Epithelial cell of umbilical artery (primary cell): Measurements from ENCODE around the gene IKZF4. TPM values are rescaled to one million over a fixed set of nuclear protein-coding genes. Genes with fewer than 3 reads are reported as not detected.

Experiments used
- total RNA-seq: library from RNA; depleted of rRNA; stranded (reverse); fragments of >200 nt; gene quantifications from 2 replicates; pipeline ENCODE4 v1.2.3, GENCODE V29; 2014

IKZF4 gene
- total RNA-seq = 0.65 and 0.76 TPM in 2 replicates

GRCh38 chr12:56020423-56021184 lies at the start of gene IKZF4:
Gene IKZF4 (plus strand): TSS chr12:56021043. CDS start chr12:56021494, 451 bp downstream.

GRCh38 chr12:55973599-55974307 lies 47.1 kb upstream of the IKZF4 start, which contains the start of gene RAB5B:
Gene RAB5B (plus strand): TSS chr12:55974078. CDS start chr12:55986961, 12,883 bp downstream.

DNA sequence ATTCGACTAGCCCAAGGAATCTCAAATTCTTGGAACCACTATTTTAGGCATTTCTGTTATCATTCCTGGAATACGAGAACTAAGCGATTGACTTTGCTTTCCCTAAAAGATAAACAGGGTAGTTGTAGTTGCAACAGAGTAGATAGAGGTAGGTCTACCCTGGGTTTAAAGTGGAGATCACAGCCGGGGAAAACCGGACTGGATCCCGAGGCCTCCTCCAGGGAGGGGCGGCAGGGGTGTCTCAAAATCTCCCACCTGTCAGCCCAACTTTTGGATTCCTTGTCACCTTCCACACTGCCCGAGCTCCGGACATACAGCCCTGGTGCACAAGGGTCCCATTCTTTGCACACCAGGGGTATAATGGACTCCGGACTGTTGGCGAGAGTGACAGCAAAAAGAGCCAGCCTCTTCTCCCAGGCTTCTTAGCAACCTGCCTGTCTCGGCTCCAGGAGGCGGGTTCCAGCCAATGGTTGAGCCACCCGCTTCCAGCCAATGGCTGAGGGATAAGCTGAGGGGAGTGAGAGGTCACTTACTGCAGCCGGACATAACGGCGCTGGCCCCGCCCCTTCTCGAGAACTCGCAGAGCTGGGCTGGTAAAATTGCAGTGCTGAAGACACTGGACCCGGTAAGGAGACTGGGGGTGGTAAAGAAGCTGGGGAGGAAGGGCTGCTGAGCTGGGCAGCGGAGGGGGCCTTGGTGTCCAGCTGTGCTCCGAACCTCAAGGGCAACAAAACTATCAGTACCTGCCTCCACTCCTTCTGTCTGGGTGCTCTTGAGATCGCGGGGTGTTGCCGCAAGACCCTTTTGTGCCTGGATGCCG lies 23.9 kb upstream of the IKZF4 start, which contains the start of gene SUOX:
Gene SUOX, plus strand, starts transcription at position 562 of the 820 bp plus-strand sequence. CDS start 4,946 bp downstream, outside the sequence.

DNA sequence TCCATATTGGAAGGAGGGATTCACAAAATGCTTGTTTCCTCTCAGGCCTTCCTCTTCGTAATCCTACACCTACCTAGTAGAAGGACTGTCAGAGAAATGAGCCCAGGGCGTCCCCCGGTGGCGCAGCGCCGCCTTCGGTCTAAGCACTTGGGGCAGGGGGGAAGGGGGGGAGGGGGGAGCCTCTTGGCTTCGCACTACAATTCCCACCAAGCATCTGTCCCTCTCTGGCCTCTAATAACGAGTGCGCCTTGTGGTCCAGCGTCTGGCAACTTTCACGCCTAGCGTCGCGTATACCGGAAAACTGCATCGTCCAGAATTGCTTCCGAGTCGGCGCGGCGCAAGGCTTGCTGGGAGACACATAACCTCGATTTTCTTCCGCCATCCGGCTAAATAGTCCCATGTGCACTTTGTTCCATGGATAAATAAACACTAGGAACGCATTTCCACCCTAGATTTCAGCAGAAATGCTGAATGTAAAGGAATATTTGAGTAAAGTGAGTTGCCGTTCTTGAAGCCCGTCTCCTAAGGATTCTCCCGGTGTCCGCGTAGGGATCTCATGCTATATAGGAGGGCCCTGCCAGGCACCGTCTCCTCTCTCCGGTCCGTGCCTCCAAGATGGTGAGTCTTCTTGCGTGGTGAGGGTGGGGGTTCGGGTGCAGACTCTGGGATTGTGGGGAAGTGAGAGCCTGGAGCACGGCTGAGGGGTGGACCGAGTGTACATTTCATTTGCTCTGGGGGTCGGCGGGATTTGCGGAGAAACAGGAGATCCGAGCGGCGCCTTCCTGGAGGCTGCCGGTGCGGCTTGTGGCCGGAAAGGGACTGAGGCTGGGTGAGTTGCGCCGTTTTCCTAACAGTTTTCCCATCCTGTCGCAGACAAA lies 20.9 kb downstream of the IKZF4 start, which contains the start of gene RPS26:
Gene RPS26, plus strand, starts transcription at position 367 of the 878 bp plus-strand sequence. Its CDS starts 249 bp downstream, at position 616.

DNA sequence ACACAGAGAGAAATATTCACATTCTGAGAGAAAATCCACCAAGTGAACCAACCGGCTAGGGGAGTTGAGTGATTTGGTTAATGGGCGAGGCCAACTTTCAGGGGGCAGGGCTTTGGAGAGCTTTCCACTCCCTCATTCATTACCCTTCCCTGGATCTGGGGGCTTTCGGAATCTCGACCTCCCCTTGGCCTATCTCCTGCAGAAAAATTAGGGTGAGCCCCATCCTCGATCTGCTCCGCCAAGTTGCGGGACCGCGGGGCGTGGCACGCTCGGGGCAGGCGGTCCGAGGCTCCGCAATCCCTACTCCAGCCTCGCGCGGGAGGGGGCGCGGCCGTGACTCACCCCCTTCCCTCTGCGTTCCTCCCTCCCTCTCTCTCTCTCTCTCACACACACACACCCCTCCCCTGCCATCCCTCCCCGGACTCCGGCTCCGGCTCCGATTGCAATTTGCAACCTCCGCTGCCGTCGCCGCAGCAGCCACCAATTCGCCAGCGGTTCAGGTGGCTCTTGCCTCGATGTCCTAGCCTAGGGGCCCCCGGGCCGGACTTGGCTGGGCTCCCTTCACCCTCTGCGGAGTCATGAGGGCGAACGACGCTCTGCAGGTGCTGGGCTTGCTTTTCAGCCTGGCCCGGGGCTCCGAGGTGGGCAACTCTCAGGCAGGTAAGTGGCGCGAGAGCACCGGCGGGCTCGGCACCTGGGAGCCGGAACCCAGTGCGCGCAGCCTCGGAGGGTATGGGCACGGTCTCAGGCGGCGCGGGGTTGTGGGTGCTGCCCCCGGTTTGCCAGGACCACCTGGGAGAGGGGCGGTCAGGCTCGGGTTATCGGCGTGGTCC lies 59.1 kb downstream of the IKZF4 start, which contains the start of gene ERBB3:
Gene ERBB3, plus strand, starts transcription at position 443 of the 833 bp plus-strand sequence. Its CDS starts 136 bp downstream, at position 579.

Other genes starting within 250 kb of the IKZF4 start
- gene SARNP, start 203.3 kb upstream of the IKZF4 start, total RNA-seq = 124 and 176 TPM in 2 replicates
- gene ORMDL2, start 203.0 kb upstream of the IKZF4 start, total RNA-seq = 21.4 and 31.8 TPM in 2 replicates
- 54.9 and 61.7 TPM in 2 replicates for gene DNAJC14, start 191.5 kb upstream of the IKZF4 start, total RNA-seq
- 0.30 and 0.32 TPM in 2 replicates for gene MMP19, start 178.1 kb upstream of the IKZF4 start, total RNA-seq
- gene PYM1, start 93.1 kb upstream of the IKZF4 start, total RNA-seq = 29.9 and 43.5 TPM in 2 replicates
- gene DGKA, start 89.9 kb upstream of the IKZF4 start, total RNA-seq = 41.6 and 43.5 TPM in 2 replicates
- gene PMEL, start 55.0 kb upstream of the IKZF4 start, total RNA-seq = 0.65 and 1.8 TPM in 2 replicates
- gene CDK2, start 54.2 kb upstream of the IKZF4 start, total RNA-seq = 25.3 and 25.8 TPM in 2 replicates
- 27.6 and 33.0 TPM in 2 replicates for gene RAB5B, start 47.0 kb upstream of the IKZF4 start, total RNA-seq
- gene SUOX, start 23.8 kb upstream of the IKZF4 start, total RNA-seq = 14.7 and 15.9 TPM in 2 replicates
- gene RPS26, start 20.9 kb downstream of the IKZF4 start, total RNA-seq = 189 and 710 TPM in 2 replicates
- not detected in 2 replicates for gene ERBB3, start 59.1 kb downstream of the IKZF4 start, total RNA-seq
- gene PA2G4, start 83.5 kb downstream of the IKZF4 start, total RNA-seq = 220 and 288 TPM in 2 replicates
- 1,044 and 2,932 TPM in 2 replicates for gene RPL41, start 95.6 kb downstream of the IKZF4 start, total RNA-seq
- 4.5 and 6.5 TPM in 2 replicates for gene ZC3H10, start 97.2 kb downstream of the IKZF4 start, total RNA-seq
- 219 and 238 TPM in 2 replicates for gene ESYT1, start 107.2 kb downstream of the IKZF4 start, total RNA-seq
- gene MYL6B, start 131.5 kb downstream of the IKZF4 start, total RNA-seq = 67.9 and 81.5 TPM in 2 replicates
- 3,195 and 3,406 TPM in 2 replicates for gene MYL6, start 137.3 kb downstream of the IKZF4 start, total RNA-seq
- 39.0 and 45.4 TPM in 2 replicates for gene SMARCC2, start 168.4 kb downstream of the IKZF4 start, total RNA-seq
- 121 and 157 TPM in 2 replicates for gene RNF41, start 200.9 kb downstream of the IKZF4 start, total RNA-seq
- gene NABP2, start 203.3 kb downstream of the IKZF4 start, total RNA-seq = 28.3 and 31.5 TPM in 2 replicates
- gene SLC39A5, start 209.0 kb downstream of the IKZF4 start, total RNA-seq = not detected in 2 replicates
- gene ANKRD52, start 237.3 kb downstream of the IKZF4 start, total RNA-seq = 9.3 and 13.0 TPM in 2 replicates
- 9.1 and 13.2 TPM in 2 replicates for gene COQ10A, start 245.9 kb downstream of the IKZF4 start, total RNA-seq